NCI-H2029 treated with DMSO at 0.1 percent for 48 hours (cell line): ENCODE measurements around the gene LYRM9.
"Not testable (repeated sequence)": the region's sequence is repeated elsewhere in the genome, so short reads cannot be mapped to it uniquely, and the experiment has no call there.

ENCODE experiments used
- DNase-seq: peaks from one replicate; lab custom pipeline; 2025; lab: John Stamatoyannopoulos, UW

Gene LYRM9

GRCh38 chr17:27892866-27893769 is at the start of gene LYRM9:
Gene LYRM9 (minus strand): TSS chr17:27893365. CDS start chr17:27882694, 10,671 bp downstream.
- DNase-seq: peak; percentile 17

- no peak for DNase-seq
Measured at GRCh38 chr17:27940503-27941428, 47.6 kb upstream of the LYRM9 start.

GRCh38 chr17:27939474-27940465 is 46.6 kb upstream of the LYRM9 start:
- DNase-seq: no peak

GRCh38 chr17:27938864-27939263 is 45.7 kb upstream of the LYRM9 start:
- no peak for DNase-seq

- no peak for DNase-seq
Measured at GRCh38 chr17:27938241-27938640, 45.1 kb upstream of the LYRM9 start.

- DNase-seq: no peak
Measured at GRCh38 chr17:27937025-27937546, 43.9 kb upstream of the LYRM9 start.

GRCh38 chr17:27930000-27930399 is 36.8 kb upstream of the LYRM9 start:
- DNase-seq: no peak

- no peak for DNase-seq
Measured at GRCh38 chr17:27928587-27928986, 35.4 kb upstream of the LYRM9 start.

GRCh38 chr17:27927781-27928180 is 34.6 kb upstream of the LYRM9 start:
- DNase-seq: no peak

- no peak for DNase-seq
Measured at GRCh38 chr17:27921599-27921998, 28.4 kb upstream of the LYRM9 start.

GRCh38 chr17:27921077-27921476 is 27.9 kb upstream of the LYRM9 start:
- DNase-seq: no peak

GRCh38 chr17:27920569-27920968 is 27.4 kb upstream of the LYRM9 start:
- DNase-seq: no peak

GRCh38 chr17:27919079-27919478 is 25.9 kb upstream of the LYRM9 start:
- no peak for DNase-seq

- no peak for DNase-seq
Measured at GRCh38 chr17:27918498-27918897, 25.3 kb upstream of the LYRM9 start.

GRCh38 chr17:27917000-27917399 is 23.8 kb upstream of the LYRM9 start:
- no peak for DNase-seq

- no peak for DNase-seq
Measured at GRCh38 chr17:27915709-27916108, 22.5 kb upstream of the LYRM9 start.

GRCh38 chr17:27914382-27914781 is 21.2 kb upstream of the LYRM9 start:
- no peak for DNase-seq

- DNase-seq: no peak
Measured at GRCh38 chr17:27912964-27913363, 19.8 kb upstream of the LYRM9 start.

- not testable (repeated sequence) for DNase-seq
Measured at GRCh38 chr17:27912299-27912698, 19.1 kb upstream of the LYRM9 start.

- no peak for DNase-seq
Measured at GRCh38 chr17:27907976-27908558, 14.9 kb upstream of the LYRM9 start.

GRCh38 chr17:27906623-27907022 is 13.5 kb upstream of the LYRM9 start:
- no peak for DNase-seq
